A549 (cell line): ENCODE data around the gene CAV3.

Source experiments
- CTCF ChIP-seq: fragments of >200 bp; sonication (Bioruptor Twin); formaldehyde crosslinking; IDR thresholded peaks from 3 replicates; pipeline ENCODE4 v1.5.1; 2016
- HDAC2 ChIP-seq: fragments of 200-600 bp; sonication (generic); IDR thresholded peaks from 2 replicates; pipeline ENCODE4 v1.6.1; 2016
- POLR2A ChIP-seq: IDR thresholded peaks from 2 replicates; pipeline ENCODE4 v1.6.1; 2012; ENCODE audit warnings: mild to moderate bottlenecking, low read length
- RFX5 ChIP-seq: fragments of 450-650 bp; IDR thresholded peaks from 2 replicates; pipeline ENCODE4 v1.7.1; 2014; ENCODE audit warnings: antibody characterized with exemption, mild to moderate bottlenecking, moderate library complexity
- SMC3 ChIP-seq: fragments of >200 bp; sonication (Bioruptor Twin); formaldehyde crosslinking; IDR thresholded peaks from 3 replicates; pipeline ENCODE4 v1.6.1; 2018; ENCODE audit warnings: inconsistent platforms
- TP53 ChIP-seq: fragments of 250-450 bp; sonication (Bioruptor Pico); IDR thresholded peaks from 2 replicates; pipeline ENCODE4 v1.5.0; 2021; ENCODE audit warnings: mild to moderate bottlenecking, moderate library complexity

GRCh38 chr3:8765528-8765927, 31.9 kb downstream of the CAV3 start:
- TF ChIP-seq POLR2A (no peak), RFX5 (no peak), TP53 (no peak), SMC3 (no peak), CTCF (no peak), HDAC2 (no peak)
